GM12864 (cell line): Measurements from ENCODE around the gene ARID3B.

Experiments
- DNase-seq: peaks from one replicate; pipeline ENCODE4 v3.0.0-alpha.2; 2011; ENCODE audit warnings: low read depth
- H3K4me3 ChIP-seq: 2 replicates; pipeline ENCODE4 v1.5.1; 2011; ENCODE audit warnings: mild to moderate bottlenecking, low read depth, low read length, control low read depth
- CTCF ChIP-seq: IDR thresholded peaks from 2 replicates; pipeline ENCODE4 v1.5.1; 2011; ENCODE audit warnings: low read depth, mild to moderate bottlenecking, moderate library complexity, low read length, control low read depth, inconsistent platforms; ENCODE audit errors: missing control alignments

The ARID3B gene

GRCh38 chr15:74520407-74520806, 20.6 kb upstream of the ARID3B start:
- TF ChIP-seq CTCF = no peak
- H3K4me3 ChIP-seq = no peak overlapping the region
- DNase-seq = no peak

GRCh38 chr15:74523982-74524381, 17.0 kb upstream of the ARID3B start:
- no peak for DNase-seq
- no peak for TF ChIP-seq CTCF
- no peak overlapping the region for H3K4me3 ChIP-seq

GRCh38 chr15:74525309-74525708, 15.7 kb upstream of the ARID3B start:
- TF ChIP-seq CTCF = no peak
- no peak overlapping the region for H3K4me3 ChIP-seq
- DNase-seq = no peak

- no peak for TF ChIP-seq CTCF
- no peak for DNase-seq
- H3K4me3 ChIP-seq = no peak overlapping the region
These were observed 15.1 kb upstream of the ARID3B start for GRCh38 chr15:74525945-74526344.

- H3K4me3 ChIP-seq = no peak overlapping the region
- DNase-seq = no peak
- no peak for TF ChIP-seq CTCF
These were observed 12.1 kb upstream of the ARID3B start for GRCh38 chr15:74528876-74529275.

- DNase-seq = no peak
- TF ChIP-seq CTCF = no peak
- H3K4me3 ChIP-seq = no peak overlapping the region
These were observed 11.1 kb upstream of the ARID3B start for GRCh38 chr15:74529921-74530320.

- DNase-seq = no peak
- no peak overlapping the region for H3K4me3 ChIP-seq
- no peak for TF ChIP-seq CTCF
These were observed 10.3 kb upstream of the ARID3B start for GRCh38 chr15:74530771-74531143.
